ENCODE results near the gene P2RX3.

DNA sequence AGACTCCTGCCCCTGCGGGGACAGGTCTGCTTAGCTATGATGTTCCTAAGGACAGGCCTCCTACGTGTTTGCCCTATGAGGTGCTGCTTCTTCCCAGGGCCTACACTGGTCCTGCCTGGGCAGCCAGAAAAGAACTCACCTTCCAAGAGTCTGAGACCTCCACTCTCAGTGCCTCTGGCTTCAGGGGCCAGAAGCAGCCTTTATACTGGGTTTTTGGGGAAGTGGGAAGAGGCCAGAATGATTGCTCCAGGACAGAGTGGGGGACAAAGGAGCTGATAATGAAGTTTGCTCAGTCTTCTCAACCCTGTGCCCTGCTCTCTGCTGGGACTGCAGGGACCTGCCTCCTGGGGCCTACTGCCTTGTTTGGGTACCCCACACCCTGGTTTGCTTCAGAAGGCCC lies 42.8 kb downstream of the P2RX3 start, which contains the start of gene PRG3:
- TF ChIP-seq, protein P1, sequence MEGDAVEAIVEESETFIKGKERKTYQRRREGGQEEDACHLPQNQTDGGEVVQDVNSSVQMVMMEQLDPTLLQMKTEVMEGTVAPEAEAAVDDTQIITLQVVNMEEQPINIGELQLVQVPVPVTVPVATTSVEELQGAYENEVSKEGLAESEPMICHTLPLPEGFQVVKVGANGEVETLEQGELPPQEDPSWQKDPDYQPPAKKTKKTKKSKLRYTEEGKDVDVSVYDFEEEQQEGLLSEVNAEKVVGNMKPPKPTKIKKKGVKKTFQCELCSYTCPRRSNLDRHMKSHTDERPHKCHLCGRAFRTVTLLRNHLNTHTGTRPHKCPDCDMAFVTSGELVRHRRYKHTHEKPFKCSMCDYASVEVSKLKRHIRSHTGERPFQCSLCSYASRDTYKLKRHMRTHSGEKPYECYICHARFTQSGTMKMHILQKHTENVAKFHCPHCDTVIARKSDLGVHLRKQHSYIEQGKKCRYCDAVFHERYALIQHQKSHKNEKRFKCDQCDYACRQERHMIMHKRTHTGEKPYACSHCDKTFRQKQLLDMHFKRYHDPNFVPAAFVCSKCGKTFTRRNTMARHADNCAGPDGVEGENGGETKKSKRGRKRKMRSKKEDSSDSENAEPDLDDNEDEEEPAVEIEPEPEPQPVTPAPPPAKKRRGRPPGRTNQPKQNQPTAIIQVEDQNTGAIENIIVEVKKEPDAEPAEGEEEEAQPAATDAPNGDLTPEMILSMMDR (IDR thresholded peaks at IDR 0.05) = no peak
- no peak for TF ChIP-seq POLR2AphosphoS5 (IDR thresholded peaks at IDR 0.05)
- TF ChIP-seq POLR2A (IDR thresholded peaks at IDR 0.05) = no peak
- no peak for TF ChIP-seq EP300 (IDR thresholded peaks at IDR 0.05; ENCODE audit: low read depth)

Data from transverse colon (tissue), 4 donors.